ENCODE measurements around the gene MRAP2.

DNA sequence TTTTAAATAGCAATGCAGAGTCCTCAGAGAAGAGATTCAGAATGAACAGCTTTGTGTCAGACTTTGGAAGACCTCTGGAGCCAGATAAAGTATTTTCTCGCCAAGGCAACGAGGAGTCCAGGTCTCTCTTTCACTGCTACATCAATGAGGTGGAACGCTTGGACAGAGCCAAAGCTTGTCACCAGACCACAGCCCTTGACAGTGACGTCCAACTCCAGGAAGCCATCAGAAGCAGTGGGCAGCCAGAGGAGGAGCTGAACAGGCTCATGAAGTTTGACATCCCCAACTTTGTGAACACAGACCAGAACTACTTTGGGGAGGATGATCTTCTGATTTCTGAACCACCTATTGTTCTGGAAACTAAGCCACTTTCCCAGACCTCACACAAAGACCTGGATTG, 55.5 kb downstream of the MRAP2 start:
- TF ChIP-seq, protein P1, sequence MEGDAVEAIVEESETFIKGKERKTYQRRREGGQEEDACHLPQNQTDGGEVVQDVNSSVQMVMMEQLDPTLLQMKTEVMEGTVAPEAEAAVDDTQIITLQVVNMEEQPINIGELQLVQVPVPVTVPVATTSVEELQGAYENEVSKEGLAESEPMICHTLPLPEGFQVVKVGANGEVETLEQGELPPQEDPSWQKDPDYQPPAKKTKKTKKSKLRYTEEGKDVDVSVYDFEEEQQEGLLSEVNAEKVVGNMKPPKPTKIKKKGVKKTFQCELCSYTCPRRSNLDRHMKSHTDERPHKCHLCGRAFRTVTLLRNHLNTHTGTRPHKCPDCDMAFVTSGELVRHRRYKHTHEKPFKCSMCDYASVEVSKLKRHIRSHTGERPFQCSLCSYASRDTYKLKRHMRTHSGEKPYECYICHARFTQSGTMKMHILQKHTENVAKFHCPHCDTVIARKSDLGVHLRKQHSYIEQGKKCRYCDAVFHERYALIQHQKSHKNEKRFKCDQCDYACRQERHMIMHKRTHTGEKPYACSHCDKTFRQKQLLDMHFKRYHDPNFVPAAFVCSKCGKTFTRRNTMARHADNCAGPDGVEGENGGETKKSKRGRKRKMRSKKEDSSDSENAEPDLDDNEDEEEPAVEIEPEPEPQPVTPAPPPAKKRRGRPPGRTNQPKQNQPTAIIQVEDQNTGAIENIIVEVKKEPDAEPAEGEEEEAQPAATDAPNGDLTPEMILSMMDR (IDR thresholded peaks at IDR 0.05), result no peak
- no peak for TF ChIP-seq ZFX (IDR thresholded peaks at IDR 0.05; ENCODE audit: borderline replicate concordance)

Data from 22Rv1 (cell line).